ENCODE results near the gene PAXX.

- TF ChIP-seq CTCF (IDR thresholded peaks at IDR 0.05) (no peak), POLR2A (IDR thresholded peaks at IDR 0.05) (no peak)
These were observed 50.8 kb downstream of the PAXX start for GRCh38 chr9:137042751-137043727.
